HG03097 (cell line): ENCODE data around the gene MICU2.

Experiments used
- ATAC-seq: cut with Tn5 transposase; IDR thresholded peaks from one replicate; pipeline ENCODE4 v1.9.1; 2021; ENCODE audit not compliant: unreplicated experiment, low FRiP score

Gene MICU2

GRCh38 chr13:21603531-21604448 is at the start of gene MICU2:
TSS of gene MICU2 (minus strand) at chr13:21604170. CDS start at chr13:21604148, 22 bp downstream.
- ATAC-seq: peak; percentile 94

DNA sequence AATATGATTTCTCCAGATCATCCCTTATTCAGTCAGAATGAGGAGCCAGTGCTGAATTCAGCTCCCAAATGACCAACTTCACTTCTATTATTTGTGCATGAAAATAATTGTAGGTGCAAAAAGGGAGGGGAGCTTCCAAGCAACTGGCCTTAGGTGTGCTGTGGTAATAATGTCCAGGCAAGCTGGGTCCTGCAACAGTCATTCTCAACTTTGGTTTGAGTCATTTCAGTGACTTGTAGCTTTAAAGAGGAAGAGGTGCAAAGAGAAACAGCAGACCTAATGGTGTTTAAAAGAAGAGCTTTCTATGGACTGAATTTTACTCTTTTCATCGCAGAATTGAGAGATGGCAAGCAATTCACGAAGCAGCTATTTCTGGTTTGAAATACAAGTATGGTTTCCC is 37.7 kb upstream of the MICU2 start:
- no peak for ATAC-seq

- ATAC-seq: no peak
Measured at GRCh38 chr13:21639561-21639960, 35.6 kb upstream of the MICU2 start.

DNA sequence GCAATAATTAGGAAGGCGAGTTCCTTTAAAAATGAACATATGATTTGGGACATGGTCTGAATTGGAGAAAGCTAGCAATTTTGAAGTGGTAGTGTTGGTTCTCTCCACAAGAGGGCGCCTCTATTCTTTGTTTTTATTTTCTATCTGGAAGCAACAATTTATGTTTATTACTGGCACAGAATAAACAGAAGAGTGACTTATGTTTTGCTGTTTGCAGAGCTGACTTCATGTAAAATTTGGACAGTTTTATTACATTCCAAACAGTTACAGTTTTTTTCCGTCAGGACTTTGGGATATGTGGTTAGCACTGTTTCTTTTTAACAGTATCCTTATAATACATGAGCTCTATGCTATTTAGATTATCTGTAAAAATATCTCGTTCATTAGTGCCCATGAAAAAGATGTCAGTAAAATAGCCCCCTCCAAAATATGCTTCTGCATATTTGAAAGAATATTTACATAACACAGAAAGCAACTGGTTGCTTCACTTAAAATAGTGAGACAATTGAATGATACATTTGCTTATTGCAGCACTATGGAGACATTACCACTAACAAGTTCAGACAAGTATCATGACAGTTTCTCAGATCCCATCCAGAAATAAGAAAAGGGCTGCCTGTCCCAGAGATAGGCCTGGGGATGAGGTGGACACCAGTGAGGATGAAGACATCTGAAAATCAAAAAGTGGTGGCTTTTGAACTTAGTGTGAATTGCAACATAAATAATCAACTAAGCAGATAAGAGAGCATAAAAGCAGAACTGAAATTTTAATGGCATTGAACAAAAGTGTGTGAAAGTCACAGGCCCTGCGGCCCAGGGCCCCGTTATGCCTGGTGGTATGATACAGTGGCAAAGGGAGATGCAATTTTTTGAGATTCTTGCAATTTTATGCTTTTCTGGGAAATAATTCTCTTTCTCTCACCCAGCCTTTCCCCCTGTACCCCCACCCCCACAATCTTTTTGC is 34.6 kb upstream of the MICU2 start:
- no peak for ATAC-seq

- no peak for ATAC-seq
Measured at GRCh38 chr13:21637296-21637695, 33.3 kb upstream of the MICU2 start.

- no peak for ATAC-seq
Measured at GRCh38 chr13:21636656-21637055, 32.7 kb upstream of the MICU2 start.

DNA sequence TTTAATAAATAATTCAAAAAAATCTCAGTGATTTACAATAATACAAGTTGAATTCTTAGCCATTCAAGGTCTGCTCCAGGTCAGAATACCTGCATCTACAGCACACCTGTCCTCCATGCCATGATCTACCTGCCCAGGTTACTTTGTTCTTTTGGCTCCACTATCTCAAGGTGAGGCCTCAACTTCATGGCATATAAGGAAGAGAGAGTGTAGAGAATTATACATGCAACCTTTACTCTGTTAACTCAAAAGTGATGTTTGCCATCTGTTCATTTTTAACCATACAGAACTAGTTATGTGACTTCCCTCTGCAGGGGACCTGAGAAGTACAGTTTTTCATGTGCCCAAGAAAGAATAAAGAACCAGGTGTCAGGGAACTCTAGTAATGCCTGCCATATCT is 28.2 kb upstream of the MICU2 start:
- no peak for ATAC-seq

GRCh38 chr13:21625366-21625765 is 21.4 kb upstream of the MICU2 start:
- no peak for ATAC-seq

- no peak for ATAC-seq
Measured at GRCh38 chr13:21620861-21621260, 16.9 kb upstream of the MICU2 start.

GRCh38 chr13:21619633-21620220 is 15.8 kb upstream of the MICU2 start:
- ATAC-seq: no peak

GRCh38 chr13:21616880-21617279 is 12.9 kb upstream of the MICU2 start:
- no peak for ATAC-seq

- ATAC-seq: no peak
Measured at GRCh38 chr13:21616205-21616866, 12.4 kb upstream of the MICU2 start.

DNA sequence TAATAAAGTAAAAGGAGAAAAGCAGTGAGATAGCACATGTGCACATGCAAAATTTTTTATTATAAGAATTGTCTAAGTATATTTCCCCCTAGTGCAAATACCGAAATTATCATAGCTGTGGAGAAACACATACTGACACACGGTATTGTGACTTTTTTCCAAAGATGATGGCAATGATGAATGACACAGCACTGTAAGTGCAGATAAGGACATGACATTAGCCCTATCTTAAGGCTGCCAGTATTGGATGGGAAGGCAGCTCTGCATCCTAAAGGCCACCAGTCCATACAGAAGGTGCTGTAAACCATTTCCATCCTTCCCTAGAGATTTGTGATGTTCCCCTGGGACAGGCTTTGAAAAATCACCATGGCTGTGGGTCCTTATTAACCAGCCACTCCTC is 11.5 kb upstream of the MICU2 start:
- ATAC-seq: no peak

GRCh38 chr13:21613791-21614190 is 9.8 kb upstream of the MICU2 start:
- no peak for ATAC-seq

DNA sequence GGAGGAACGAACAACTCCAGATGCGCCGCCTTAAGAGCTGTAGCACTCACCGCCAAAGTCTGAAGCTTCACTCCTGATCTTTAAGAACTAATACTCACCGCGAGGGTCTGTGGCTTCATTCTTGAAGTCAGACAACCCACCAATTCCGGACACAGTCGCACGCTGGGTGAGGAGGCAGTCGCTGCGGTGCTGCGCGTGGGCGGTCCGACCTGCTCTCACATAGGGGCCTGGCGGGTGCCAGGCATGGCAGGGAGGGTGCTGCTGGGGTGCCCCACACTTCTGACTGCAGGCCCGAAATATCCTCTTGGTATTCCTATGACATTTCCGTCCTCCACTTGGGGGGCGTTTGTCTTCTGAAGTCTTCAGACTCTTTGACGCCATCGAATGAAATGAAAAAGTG is 7.4 kb upstream of the MICU2 start:
- ATAC-seq: no peak

GRCh38 chr13:21610687-21611086 is 6.7 kb upstream of the MICU2 start:
- no peak for ATAC-seq

DNA sequence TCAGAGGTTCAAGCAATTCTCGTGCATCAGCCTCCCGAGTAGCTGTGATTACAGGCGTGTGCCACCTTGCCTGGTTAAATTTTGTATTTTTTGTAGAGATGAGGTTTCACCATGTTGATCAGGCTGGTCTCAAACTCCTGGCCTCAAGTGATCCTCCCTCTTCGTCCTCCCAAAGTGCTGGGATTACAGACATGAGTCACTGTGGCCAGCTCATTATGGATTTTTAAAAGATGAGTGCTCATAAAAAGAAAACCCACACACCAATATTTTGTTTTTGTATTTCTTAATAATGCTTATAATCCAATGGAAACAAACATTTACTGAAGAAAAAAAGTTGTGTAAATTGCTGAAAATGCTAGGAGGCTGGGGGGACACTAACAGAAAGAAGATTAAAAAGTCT is 5.0 kb upstream of the MICU2 start:
- no peak for ATAC-seq

- ATAC-seq: no peak
Measured at GRCh38 chr13:21606796-21607195, 2.8 kb upstream of the MICU2 start.

- no peak for ATAC-seq
Measured at GRCh38 chr13:21606251-21606650, 2.3 kb upstream of the MICU2 start.

GRCh38 chr13:21596722-21597121 is 7.2 kb downstream of the MICU2 start:
- no peak for ATAC-seq

GRCh38 chr13:21595546-21595822 is 8.5 kb downstream of the MICU2 start:
- ATAC-seq: no peak
